ENCODE measurements around the gene SUMO2. TPM values are rescaled to one million over a fixed set of nuclear protein-coding genes. Genes with fewer than 3 reads are reported as not detected.

SUMO2 gene
- total RNA-seq, 1 donor from 2014 or later: 776 TPM

DNA sequence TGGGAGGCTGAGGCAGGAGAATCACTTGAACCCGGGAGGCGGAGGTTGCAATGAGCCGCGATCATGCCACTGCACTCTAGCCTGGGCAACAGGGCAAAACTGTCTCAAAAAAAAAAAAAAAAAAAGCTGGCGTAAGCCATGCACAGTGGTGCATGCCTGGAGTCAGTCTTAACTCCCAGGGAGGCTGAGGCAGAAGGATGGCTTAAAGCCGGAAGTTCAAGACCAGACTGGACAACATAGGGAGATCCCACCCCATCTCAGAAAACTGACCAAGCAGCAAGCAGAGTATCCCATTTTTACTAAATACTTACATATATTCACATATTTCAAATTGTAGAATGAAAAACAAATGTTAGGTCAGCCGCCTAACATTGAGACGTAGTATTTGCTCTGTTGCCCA is 55.8 kb downstream of the SUMO2 start:
- H3K27me3 Mint-ChIP-seq (ENCODE audit: low read depth): peaks cover 2% of the 10 kb centered on the region
- no peak overlapping the region for H3K27ac Mint-ChIP-seq (ENCODE audit: unreplicated experiment)
- TF ChIP-seq, protein P1, sequence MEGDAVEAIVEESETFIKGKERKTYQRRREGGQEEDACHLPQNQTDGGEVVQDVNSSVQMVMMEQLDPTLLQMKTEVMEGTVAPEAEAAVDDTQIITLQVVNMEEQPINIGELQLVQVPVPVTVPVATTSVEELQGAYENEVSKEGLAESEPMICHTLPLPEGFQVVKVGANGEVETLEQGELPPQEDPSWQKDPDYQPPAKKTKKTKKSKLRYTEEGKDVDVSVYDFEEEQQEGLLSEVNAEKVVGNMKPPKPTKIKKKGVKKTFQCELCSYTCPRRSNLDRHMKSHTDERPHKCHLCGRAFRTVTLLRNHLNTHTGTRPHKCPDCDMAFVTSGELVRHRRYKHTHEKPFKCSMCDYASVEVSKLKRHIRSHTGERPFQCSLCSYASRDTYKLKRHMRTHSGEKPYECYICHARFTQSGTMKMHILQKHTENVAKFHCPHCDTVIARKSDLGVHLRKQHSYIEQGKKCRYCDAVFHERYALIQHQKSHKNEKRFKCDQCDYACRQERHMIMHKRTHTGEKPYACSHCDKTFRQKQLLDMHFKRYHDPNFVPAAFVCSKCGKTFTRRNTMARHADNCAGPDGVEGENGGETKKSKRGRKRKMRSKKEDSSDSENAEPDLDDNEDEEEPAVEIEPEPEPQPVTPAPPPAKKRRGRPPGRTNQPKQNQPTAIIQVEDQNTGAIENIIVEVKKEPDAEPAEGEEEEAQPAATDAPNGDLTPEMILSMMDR (conservative IDR thresholded peaks at IDR 0.05): no peak
- no peaks in the 10 kb centered on the region for H3K9me3 Mint-ChIP-seq
- H3K36me3 Mint-ChIP-seq (ENCODE audit: low read depth): peaks cover 3% of the 10 kb centered on the region
- H3K4me1 Mint-ChIP-seq: peaks cover 21% of the 10 kb centered on the region
- no peak for DNase-seq (ENCODE audit: low read depth, low spot score)
- H3K4me3 Mint-ChIP-seq: peak overlapping the region; percentile 51

DNA sequence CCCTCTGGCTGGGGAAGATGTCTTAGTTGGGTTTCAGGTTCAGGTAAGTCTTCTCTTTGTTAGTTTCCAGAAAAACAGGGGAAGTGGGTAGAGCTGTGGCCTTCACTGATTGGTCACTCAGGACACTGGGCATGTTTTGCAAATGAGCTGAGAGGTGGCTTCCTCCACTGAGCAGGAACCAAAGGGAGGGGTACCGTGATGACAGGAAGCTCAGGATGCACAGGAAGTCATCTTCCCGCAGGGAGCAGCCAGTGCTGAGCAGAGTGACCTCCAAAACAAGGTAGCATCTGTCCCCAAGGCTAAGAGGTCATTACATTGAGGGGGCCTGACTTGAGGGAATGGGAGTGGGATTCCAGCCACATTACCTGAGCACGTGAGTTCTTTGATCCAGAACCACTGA is 56.8 kb downstream of the SUMO2 start:
- peaks cover 18% of the 10 kb centered on the region for H3K4me1 Mint-ChIP-seq

DNA sequence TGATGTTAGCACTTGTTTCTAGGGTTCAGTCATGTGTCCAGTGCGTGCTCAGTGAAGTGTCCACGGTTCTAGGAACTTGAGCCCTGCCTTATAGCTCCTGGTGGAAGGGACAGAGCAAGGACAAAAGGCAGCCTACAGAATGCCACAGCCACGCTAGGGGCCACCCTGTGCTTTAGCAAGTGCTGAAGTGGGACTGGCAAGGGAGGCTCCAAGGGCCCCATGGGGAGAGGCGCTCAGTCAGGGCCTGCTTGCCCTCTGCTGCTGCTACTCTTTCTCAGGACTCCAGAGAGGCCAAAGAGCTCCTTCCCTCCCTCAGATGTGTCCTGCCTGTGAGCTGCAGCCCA is 58.0 kb downstream of the SUMO2 start:
- H3K27me3 Mint-ChIP-seq (ENCODE audit: low read depth): no peaks in the 10 kb centered on the region
- H3K36me3 Mint-ChIP-seq (ENCODE audit: low read depth): no peaks in the 10 kb centered on the region
- H3K27ac Mint-ChIP-seq (ENCODE audit: unreplicated experiment): no peak overlapping the region
- H3K9me3 Mint-ChIP-seq: no peaks in the 10 kb centered on the region
- no peak for DNase-seq (ENCODE audit: low read depth, low spot score)
- peaks cover 11% of the 10 kb centered on the region for H3K4me1 Mint-ChIP-seq
- peak overlapping the region; percentile 12 for H3K4me3 Mint-ChIP-seq
- TF ChIP-seq, protein P1 (conservative IDR thresholded peaks at IDR 0.05): no peak

More for the DNA sequence above, 56.8 kb downstream of the SUMO2 start:
- TF ChIP-seq, protein P1 (conservative IDR thresholded peaks at IDR 0.05): no peak
- Mint-ChIP-seq H3K27me3 (ENCODE audit: low read depth) (no peaks in the 10 kb centered on the region), H3K9me3 (no peaks in the 10 kb centered on the region), H3K27ac (ENCODE audit: unreplicated experiment) (no peak overlapping the region), H3K4me3 (peak overlapping the region; percentile 52), H3K36me3 (ENCODE audit: low read depth) (peaks cover 3% of the 10 kb centered on the region)
- no peak for DNase-seq (ENCODE audit: low read depth, low spot score)

DNA sequence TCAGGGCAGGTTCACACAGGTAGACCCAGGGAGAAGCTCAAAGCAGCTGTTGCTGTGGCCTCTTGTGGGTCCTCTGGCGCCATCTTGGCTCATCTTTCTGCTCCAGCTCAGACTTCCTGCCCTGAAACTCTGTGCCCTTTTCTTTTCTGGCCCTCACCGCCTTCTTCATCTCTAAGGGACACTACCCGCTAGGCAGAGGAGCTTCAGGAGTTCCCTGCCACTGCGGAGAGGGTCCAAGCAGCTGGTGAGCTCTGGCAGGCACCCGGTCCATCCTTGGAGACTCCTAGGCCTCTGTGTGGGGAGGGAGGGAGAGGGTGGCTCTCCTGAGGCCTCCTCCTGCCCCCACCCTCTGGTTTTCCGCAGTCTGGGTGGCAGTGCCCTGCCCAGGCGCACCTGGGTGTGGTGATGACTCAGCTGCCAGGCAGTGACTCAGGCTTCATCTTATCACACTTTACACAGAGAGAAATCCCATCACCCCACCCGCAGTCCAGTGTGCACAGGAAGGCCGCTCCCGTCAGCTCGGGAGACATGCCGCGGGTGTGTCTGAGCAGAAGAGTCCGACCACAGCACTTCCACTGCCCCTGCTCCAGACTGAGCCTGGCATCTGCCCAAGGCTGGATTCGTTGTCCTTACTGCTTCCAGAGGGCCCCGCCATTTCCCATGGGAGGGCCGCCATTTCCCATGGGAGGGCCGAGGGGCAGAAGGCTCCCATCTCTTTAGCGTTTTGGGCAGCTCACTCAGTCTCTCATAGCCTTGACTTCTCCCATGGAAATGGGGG is 58.5 kb downstream of the SUMO2 start:
- peaks cover 11% of the 10 kb centered on the region for H3K4me1 Mint-ChIP-seq
- H3K36me3 Mint-ChIP-seq (ENCODE audit: low read depth): no peaks in the 10 kb centered on the region
- no peak for DNase-seq (ENCODE audit: low read depth, low spot score)
- peak overlapping the region; percentile 23 for H3K4me3 Mint-ChIP-seq
- H3K27me3 Mint-ChIP-seq (ENCODE audit: low read depth): no peaks in the 10 kb centered on the region
- H3K27ac Mint-ChIP-seq (ENCODE audit: unreplicated experiment): no peak overlapping the region
- TF ChIP-seq, protein P1 (conservative IDR thresholded peaks at IDR 0.05): no peak
- H3K9me3 Mint-ChIP-seq: no peaks in the 10 kb centered on the region

DNA sequence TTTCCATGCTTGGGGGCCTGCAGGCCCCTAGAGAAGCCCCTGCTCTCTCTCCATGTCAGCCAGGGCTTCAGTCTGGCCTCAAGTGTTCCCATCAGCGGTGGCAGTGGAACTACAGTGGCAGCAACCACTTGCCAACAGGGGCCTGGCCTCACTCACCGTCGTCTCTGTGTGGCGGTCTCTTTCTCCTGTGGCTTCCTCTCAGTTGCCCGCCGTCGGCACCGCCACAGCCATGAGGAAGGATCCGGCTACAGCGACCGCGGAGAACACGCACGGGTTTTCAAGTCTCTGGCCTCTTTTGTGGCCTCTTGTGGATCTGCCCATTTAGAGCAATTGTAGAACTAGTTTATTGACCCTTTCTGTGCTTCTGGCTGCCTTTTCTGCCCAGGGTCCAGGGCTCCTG is 64.5 kb downstream of the SUMO2 start:
- Mint-ChIP-seq H3K27me3 (ENCODE audit: low read depth) (no peaks in the 10 kb centered on the region), H3K36me3 (ENCODE audit: low read depth) (no peaks in the 10 kb centered on the region)
- TF ChIP-seq, protein P1 (conservative IDR thresholded peaks at IDR 0.05): no peak

More for the DNA sequence above, 64.5 kb downstream of the SUMO2 start:
- Mint-ChIP-seq H3K4me3 (no peak overlapping the region), H3K9me3 (no peaks in the 10 kb centered on the region), H3K4me1 (peaks cover 12% of the 10 kb centered on the region), H3K27ac (ENCODE audit: unreplicated experiment) (no peak overlapping the region)
- DNase-seq (ENCODE audit: low read depth, low spot score): no peak
